WTC11 (cell line): Measurements from ENCODE around the gene MAPK14. TPM values are rescaled to one million over a fixed set of nuclear protein-coding genes. Genes with fewer than 3 reads are reported as not detected.

Source experiments
- ATAC-seq: fragments of 200-7000 bp; cut with Tn5 transposase; 2 replicates; pipeline ENCODE4 v1.10.0; 2021; ENCODE audit warnings: mild to moderate bottlenecking, moderate library complexity
- CTCF ChIA-PET: fragments of 300-600 bp; sonication (Branson Sonifier 250); formaldehyde crosslinking; loops from one replicate; lab custom pipeline; 2021; ENCODE audit warnings: antibody characterized with exemption; lab: Charles Lee
- POLR2A ChIA-PET: fragments of 350-600 bp; sonication (Branson Sonifier 250); formaldehyde crosslinking; loops from one replicate; lab custom pipeline; 2021; ENCODE audit warnings: antibody characterized with exemption; lab: Charles Lee
- DNase-seq: peaks from one replicate; pipeline ENCODE4 v3.0.0; 2021; ENCODE audit warnings: low spot score
- H3K27ac Mint-ChIP-seq: 2 replicates; pipeline ENCODE4 v1.8.0; 2021; ENCODE audit warnings: mixed read lengths
- H3K27me3 Mint-ChIP-seq: 2 replicates; pipeline ENCODE4 v1.8.0; 2021; ENCODE audit warnings: low read depth, mild to moderate bottlenecking, moderate library complexity, mixed read lengths
- H3K36me3 Mint-ChIP-seq: 2 replicates; pipeline ENCODE4 v1.8.0; 2021; ENCODE audit warnings: mixed read lengths
- H3K4me1 Mint-ChIP-seq: 2 replicates; pipeline ENCODE4 v1.8.0; 2022; ENCODE audit warnings: mixed read lengths
- H3K4me3 Mint-ChIP-seq: 2 replicates; pipeline ENCODE4 v1.8.0; 2021; ENCODE audit warnings: mild to moderate bottlenecking, moderate library complexity, mixed read lengths
- H3K9me3 Mint-ChIP-seq: 2 replicates; pipeline ENCODE4 v1.8.0; 2021; ENCODE audit warnings: mixed read lengths
- AR ChIP-seq: fragments of 250-450 bp; sonication (Bioruptor Pico); IDR thresholded peaks from 2 replicates; pipeline ENCODE4 v1.9.0; 2021; ENCODE audit warnings: mild to moderate bottlenecking
- CBFB ChIP-seq: sonication (generic); formaldehyde crosslinking; IDR thresholded peaks from 2 replicates; pipeline ENCODE4 v1.8.1; 2022; ENCODE audit warnings: mild to moderate bottlenecking, low read depth, missing genetic modification reagents
- CDX4 ChIP-seq: fragments of 250-450 bp; sonication (Bioruptor Pico); IDR thresholded peaks from 2 replicates; pipeline ENCODE4 v1.9.0; 2021; ENCODE audit warnings: moderate library complexity, mild to moderate bottlenecking, inconsistent platforms, borderline replicate concordance
- E2F1 ChIP-seq: sonication (generic); formaldehyde crosslinking; IDR thresholded peaks from 2 replicates; pipeline ENCODE4 v1.8.0; 2022; ENCODE audit warnings: mild to moderate bottlenecking, missing genetic modification reagents
- E2F4 ChIP-seq: sonication (generic); formaldehyde crosslinking; IDR thresholded peaks from 2 replicates; pipeline ENCODE4 v1.8.1; 2022; ENCODE audit warnings: low read depth, mild to moderate bottlenecking, moderate library complexity, missing genetic modification reagents, borderline replicate concordance
- EMX1 ChIP-seq: fragments of 250-450 bp; sonication (Bioruptor Pico); IDR thresholded peaks from 2 replicates; pipeline ENCODE4 v1.8.0; 2021; ENCODE audit warnings: mild to moderate bottlenecking
- ERG ChIP-seq: fragments of 250-450 bp; sonication (Bioruptor Pico); IDR thresholded peaks from 2 replicates; pipeline ENCODE4 v1.8.0; 2021; ENCODE audit warnings: mild to moderate bottlenecking
- ESRRA ChIP-seq: sonication (generic); formaldehyde crosslinking; IDR thresholded peaks from 2 replicates; pipeline ENCODE4 v1.8.1; 2022; ENCODE audit warnings: mild to moderate bottlenecking, missing genetic modification reagents, borderline replicate concordance
- ETV6 ChIP-seq: sonication (generic); formaldehyde crosslinking; IDR thresholded peaks from 2 replicates; pipeline ENCODE4 v1.8.1; 2022; ENCODE audit warnings: mild to moderate bottlenecking, missing genetic modification reagents
- FOXK1 ChIP-seq: sonication (generic); formaldehyde crosslinking; IDR thresholded peaks from 2 replicates; pipeline ENCODE4 v1.8.0; 2022; ENCODE audit warnings: mild to moderate bottlenecking, moderate library complexity, missing genetic modification reagents
- IRF1 ChIP-seq: sonication (generic); formaldehyde crosslinking; IDR thresholded peaks from 2 replicates; pipeline ENCODE4 v1.8.0; 2023; ENCODE audit warnings: missing genetic modification reagents
- MYBL2 ChIP-seq: sonication (generic); formaldehyde crosslinking; IDR thresholded peaks from 2 replicates; pipeline ENCODE4 v1.8.1; 2023; ENCODE audit warnings: mild to moderate bottlenecking, moderate library complexity, missing genetic modification reagents
- NR1H2 ChIP-seq: sonication (generic); formaldehyde crosslinking; IDR thresholded peaks from 2 replicates; pipeline ENCODE4 v1.9.0; 2021; ENCODE audit warnings: mild to moderate bottlenecking, moderate library complexity, missing genetic modification reagents
- NR3C1 ChIP-seq: sonication (generic); formaldehyde crosslinking; conservative IDR thresholded peaks from 2 replicates; pipeline ENCODE4 v1.8.1; 2023; ENCODE audit warnings: low read depth, mild to moderate bottlenecking, missing genetic modification reagents
- OVOL2 ChIP-seq: fragments of 250-450 bp; sonication (Bioruptor Pico); IDR thresholded peaks from 2 replicates; pipeline ENCODE4 v1.9.0; 2021; ENCODE audit warnings: mild to moderate bottlenecking, borderline replicate concordance
- TEAD1 ChIP-seq: sonication (generic); formaldehyde crosslinking; IDR thresholded peaks from 2 replicates; pipeline ENCODE4 v1.8.0; 2022; ENCODE audit warnings: mild to moderate bottlenecking, missing genetic modification reagents
- TP53 ChIP-seq: sonication (generic); formaldehyde crosslinking; IDR thresholded peaks from 2 replicates; pipeline ENCODE4 v1.8.1; 2023; ENCODE audit warnings: mild to moderate bottlenecking, missing genetic modification reagents
- ZBTB21 ChIP-seq: sonication (generic); formaldehyde crosslinking; IDR thresholded peaks from 2 replicates; pipeline ENCODE4 v1.8.1; 2023; ENCODE audit warnings: mild to moderate bottlenecking, missing genetic modification reagents, borderline replicate concordance
- ZNF281 ChIP-seq: sonication (generic); formaldehyde crosslinking; IDR thresholded peaks from 2 replicates; pipeline ENCODE4 v1.8.0; 2023; ENCODE audit warnings: mild to moderate bottlenecking, missing genetic modification reagents
- ZNF416 ChIP-seq: fragments of 250-450 bp; sonication (Bioruptor Pico); IDR thresholded peaks from 2 replicates; pipeline ENCODE4 v1.9.0; 2021; ENCODE audit warnings: mild to moderate bottlenecking, inconsistent platforms
- ZNF423 ChIP-seq: fragments of 250-450 bp; sonication (Bioruptor Pico); IDR thresholded peaks from 2 replicates; pipeline ENCODE4 v2.1.2; 2022; ENCODE audit warnings: mild to moderate bottlenecking, moderate library complexity
- ZNF425 ChIP-seq: fragments of 250-450 bp; sonication (Bioruptor Pico); conservative IDR thresholded peaks from 2 replicates; pipeline ENCODE4 v1.9.0; 2021; ENCODE audit warnings: mild to moderate bottlenecking
- ZSCAN18 ChIP-seq: fragments of 250-450 bp; sonication (Bioruptor Pico); IDR thresholded peaks from 2 replicates; pipeline ENCODE4 v2.1.2; 2022; ENCODE audit warnings: mild to moderate bottlenecking, moderate library complexity
- total RNA-seq: library from RNA; stranded (reverse); gene quantifications from 3 replicates; pipeline ENCODE4 v1.2.3, GENCODE V29; 2021

Gene MAPK14
- total RNA-seq, 1 experiment from 2014 or later: 34.0 TPM

GRCh38 chr6:36053878-36054277, 26.3 kb downstream of the MAPK14 start (continued):
- no peak for TF ChIP-seq IRF1 (CRISPR knock-in tag)
- no peak for TF ChIP-seq OVOL2 (CRISPR knock-in tag)
- no peak for TF ChIP-seq E2F1 (CRISPR knock-in tag)
- no peak for TF ChIP-seq ERG
- TF ChIP-seq NR3C1 (CRISPR knock-in tag): no peak
- no peak for TF ChIP-seq ZBTB21 (CRISPR knock-in tag)
- no peak for TF ChIP-seq ETV6 (CRISPR knock-in tag)
- no peak for TF ChIP-seq MYBL2 (CRISPR knock-in tag)
- TF ChIP-seq CBFB (CRISPR knock-in tag): no peak
- no peak for TF ChIP-seq TEAD1 (CRISPR knock-in tag)
- no peak for TF ChIP-seq FOXK1 (CRISPR knock-in tag)
- TF ChIP-seq AR: no peak

GRCh38 chr6:36054415-36054814, 26.8 kb downstream of the MAPK14 start:
- ChIA-PET POLR2A (no interaction called here), CTCF (no interaction called here)
- DNase-seq (no peak), ATAC-seq (no peak)
- H3K27me3 Mint-ChIP-seq: no peaks in the 10 kb centered on the region
- no peaks in the 10 kb centered on the region for H3K4me1 Mint-ChIP-seq
- H3K9me3 Mint-ChIP-seq: no peaks in the 10 kb centered on the region
- no peak overlapping the region for H3K27ac Mint-ChIP-seq
- no peaks in the 10 kb centered on the region; the same call in none of the 2 replicates for H3K36me3 Mint-ChIP-seq
- no peak overlapping the region for H3K4me3 Mint-ChIP-seq
- no peak for TF ChIP-seq E2F4 (CRISPR knock-in tag)
- no peak for TF ChIP-seq CBFB (CRISPR knock-in tag)
- TF ChIP-seq TP53 (CRISPR knock-in tag): no peak
- no peak for TF ChIP-seq CDX4 (CRISPR knock-in tag)
- TF ChIP-seq ZNF425 (CRISPR knock-in tag): no peak
- TF ChIP-seq ZSCAN18 (CRISPR knock-in tag): no peak
- no peak for TF ChIP-seq ZNF416 (CRISPR knock-in tag)
- TF ChIP-seq ESRRA: no peak
- no peak for TF ChIP-seq ZNF281
- no peak for TF ChIP-seq ZNF423 (CRISPR knock-in tag)
- TF ChIP-seq NR1H2: no peak
- no peak for TF ChIP-seq EMX1 (CRISPR knock-in tag)
